SH-SY5Y (cell line): ENCODE results near the gene STK36.

Source experiments
- GATA2 ChIP-seq: IDR thresholded peaks from 2 replicates; pipeline ENCODE4 v1.6.1; 2011; ENCODE audit warnings: mild to moderate bottlenecking, low read depth, low read length
- GATA3 ChIP-seq: IDR thresholded peaks from 2 replicates; pipeline ENCODE4 v1.6.1; 2011; ENCODE audit warnings: low read depth, mild to moderate bottlenecking, low read length, moderate library complexity

Gene STK36

GRCh38 chr2:218721934-218722333 lies 50.0 kb downstream of the STK36 start:
- TF ChIP-seq GATA3 (no peak), GATA2 (no peak)

- no peak for TF ChIP-seq GATA2
- no peak for TF ChIP-seq GATA3
These were observed 50.5 kb downstream of the STK36 start for GRCh38 chr2:218722419-218722818.

GRCh38 chr2:218722876-218723785 lies 51.2 kb downstream of the STK36 start:
- no peak for TF ChIP-seq GATA2
- TF ChIP-seq GATA3 = no peak

GRCh38 chr2:218726004-218726574 lies 54.2 kb downstream of the STK36 start:
- TF ChIP-seq GATA3 (no peak), GATA2 (no peak)

- TF ChIP-seq GATA2 (no peak), GATA3 (no peak)
These were observed 55.7 kb downstream of the STK36 start for GRCh38 chr2:218727502-218728165.

- TF ChIP-seq GATA2 (no peak), GATA3 (no peak)
These were observed 57.8 kb downstream of the STK36 start for GRCh38 chr2:218729640-218730039.

GRCh38 chr2:218732052-218732760 lies 60.3 kb downstream of the STK36 start:
- TF ChIP-seq GATA2 (no peak), GATA3 (no peak)

- no peak for TF ChIP-seq GATA2
- TF ChIP-seq GATA3 = no peak
These were observed 60.9 kb downstream of the STK36 start for GRCh38 chr2:218732761-218733158.

GRCh38 chr2:218733171-218734021 lies 61.5 kb downstream of the STK36 start:
- TF ChIP-seq GATA2 (no peak), GATA3 (no peak)

GRCh38 chr2:218734190-218734975 lies 62.5 kb downstream of the STK36 start:
- TF ChIP-seq GATA2 (no peak), GATA3 (no peak)

- TF ChIP-seq GATA2 (no peak), GATA3 (no peak)
These were observed 64.6 kb downstream of the STK36 start for GRCh38 chr2:218736531-218736930.

GRCh38 chr2:218743068-218743467 lies 71.2 kb downstream of the STK36 start:
- no peak for TF ChIP-seq GATA2
- TF ChIP-seq GATA3 = no peak

- no peak for TF ChIP-seq GATA2
- TF ChIP-seq GATA3 = no peak
These were observed 72.7 kb downstream of the STK36 start for GRCh38 chr2:218744615-218745014.
